Loucy (cell line): ENCODE data around the gene PODNL1.

Source experiments
- H2AFZ ChIP-seq: fragments of 200-600 bp; sonication (generic); 2 replicates; pipeline ENCODE4 v1.6.0; 2016; ENCODE audit warnings: antibody characterized with exemption, mild to moderate bottlenecking, low read length, moderate library complexity
- H3F3A ChIP-seq: fragments of 200-600 bp; 2 replicates; pipeline ENCODE4 v1.6.0; 2016; ENCODE audit warnings: antibody characterized with exemption, low read depth, mild to moderate bottlenecking
- H3K27me3 ChIP-seq: fragments of 200-600 bp; sonication (generic); 2 replicates; pipeline ENCODE4 v1.6.1; 2014; ENCODE audit warnings: low read length, mild to moderate bottlenecking; ENCODE audit not compliant: insufficient read depth, poor library complexity, severe bottlenecking
- H3K36me3 ChIP-seq: fragments of 200-600 bp; sonication (generic); 2 replicates; pipeline ENCODE4 v1.6.1; 2016; ENCODE audit warnings: low read length; ENCODE audit not compliant: insufficient read depth
- H3K4me1 ChIP-seq: fragments of 200-600 bp; sonication (generic); 2 replicates; pipeline ENCODE4 v1.5.1; 2014; ENCODE audit warnings: low read length, mild to moderate bottlenecking; ENCODE audit not compliant: insufficient read depth, poor library complexity, severe bottlenecking
- H3K4me2 ChIP-seq: fragments of 200-600 bp; sonication (generic); 2 replicates; pipeline ENCODE4 v1.6.0; 2014; ENCODE audit warnings: antibody characterized with exemption, low read length, low read depth, mild to moderate bottlenecking; ENCODE audit not compliant: poor library complexity, severe bottlenecking
- H3K4me3 ChIP-seq: fragments of 200-600 bp; sonication (generic); 2 replicates; pipeline ENCODE4 v1.5.1; 2014; ENCODE audit warnings: low read length, mild to moderate bottlenecking, mixed read lengths; ENCODE audit not compliant: poor library complexity, severe bottlenecking
- H3K79me2 ChIP-seq: fragments of 200-600 bp; sonication (generic); 2 replicates; pipeline ENCODE4 v1.6.1; 2014; ENCODE audit warnings: low read length; ENCODE audit not compliant: insufficient read depth
- H3K9ac ChIP-seq: fragments of 200-600 bp; sonication (generic); 2 replicates; pipeline ENCODE4 v1.6.0; 2014; ENCODE audit warnings: mild to moderate bottlenecking, low read depth, low read length, moderate library complexity; ENCODE audit not compliant: poor library complexity, severe bottlenecking
- H3K9me2 ChIP-seq: fragments of 200-600 bp; sonication (generic); replicated peaks from 2 replicates; pipeline ENCODE4 v1.6.1; 2016; ENCODE audit warnings: low read depth, low read length, mixed read lengths
- H3K9me3 ChIP-seq: fragments of 200-600 bp; sonication (generic); 2 replicates; pipeline ENCODE4 v1.6.1; 2014; ENCODE audit warnings: mild to moderate bottlenecking, antibody characterized with exemption, low read length, low read depth; ENCODE audit not compliant: insufficient read depth
- H4K20me1 ChIP-seq: fragments of 200-600 bp; sonication (generic); 2 replicates; pipeline ENCODE4 v1.6.0; 2014; ENCODE audit warnings: antibody characterized with exemption, low read length, mild to moderate bottlenecking; ENCODE audit not compliant: insufficient read depth, poor library complexity, severe bottlenecking
- EZH2phosphoT487 ChIP-seq: fragments of 200-600 bp; IDR thresholded peaks from 2 replicates; pipeline ENCODE4 v1.6.1; 2018; ENCODE audit warnings: antibody characterized with exemption, mild to moderate bottlenecking, moderate library complexity, borderline replicate concordance
- TF ChIP-seq, protein P1 (sequence below): fragments of 200-600 bp; sonication (generic); conservative IDR thresholded peaks from 2 replicates; pipeline ENCODE4 v1.5.1; 2014; ENCODE audit warnings: mild to moderate bottlenecking, antibody characterized with exemption, low read length

Gene PODNL1

DNA sequence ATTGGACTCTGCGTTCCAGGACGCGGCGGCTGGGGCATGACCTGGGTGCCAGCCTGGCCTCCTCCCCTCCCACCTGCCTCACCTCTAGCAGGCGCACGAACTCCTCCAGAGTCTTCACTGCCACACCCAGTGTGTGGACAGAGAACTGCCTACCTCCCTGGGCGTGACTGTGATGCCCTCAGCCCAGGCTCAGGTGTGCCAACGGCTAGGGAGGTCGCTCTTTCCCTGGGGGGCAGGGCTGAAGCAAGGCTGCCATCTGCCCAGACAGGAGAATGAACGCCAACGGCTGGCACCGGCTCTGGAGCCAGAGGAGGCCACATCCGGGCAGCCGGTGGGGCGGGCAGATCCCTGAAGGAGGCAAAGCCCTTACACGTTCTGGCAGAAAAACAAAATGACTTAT is 49.9 kb downstream of the PODNL1 start:
- Histone ChIP-seq H3K36me3 (peaks cover 18% of the 10 kb centered on the region; the same call in 1 of the 2 replicates), H3F3A (no peaks in the 10 kb centered on the region), H3K9ac (no peak overlapping the region), H3K4me3 (no peak overlapping the region), H2AFZ (no peak overlapping the region), H3K4me1 (peaks cover 7% of the 10 kb centered on the region), H3K79me2 (no peaks in the 10 kb centered on the region), H3K9me3 (no peaks in the 10 kb centered on the region), H3K27me3 (no peaks in the 10 kb centered on the region), H3K9me2 (no peaks in the 10 kb centered on the region), H4K20me1 (no peaks in the 10 kb centered on the region), H3K4me2 (no peak overlapping the region)
- no peak for TF ChIP-seq EZH2phosphoT487
- TF ChIP-seq, protein P1, sequence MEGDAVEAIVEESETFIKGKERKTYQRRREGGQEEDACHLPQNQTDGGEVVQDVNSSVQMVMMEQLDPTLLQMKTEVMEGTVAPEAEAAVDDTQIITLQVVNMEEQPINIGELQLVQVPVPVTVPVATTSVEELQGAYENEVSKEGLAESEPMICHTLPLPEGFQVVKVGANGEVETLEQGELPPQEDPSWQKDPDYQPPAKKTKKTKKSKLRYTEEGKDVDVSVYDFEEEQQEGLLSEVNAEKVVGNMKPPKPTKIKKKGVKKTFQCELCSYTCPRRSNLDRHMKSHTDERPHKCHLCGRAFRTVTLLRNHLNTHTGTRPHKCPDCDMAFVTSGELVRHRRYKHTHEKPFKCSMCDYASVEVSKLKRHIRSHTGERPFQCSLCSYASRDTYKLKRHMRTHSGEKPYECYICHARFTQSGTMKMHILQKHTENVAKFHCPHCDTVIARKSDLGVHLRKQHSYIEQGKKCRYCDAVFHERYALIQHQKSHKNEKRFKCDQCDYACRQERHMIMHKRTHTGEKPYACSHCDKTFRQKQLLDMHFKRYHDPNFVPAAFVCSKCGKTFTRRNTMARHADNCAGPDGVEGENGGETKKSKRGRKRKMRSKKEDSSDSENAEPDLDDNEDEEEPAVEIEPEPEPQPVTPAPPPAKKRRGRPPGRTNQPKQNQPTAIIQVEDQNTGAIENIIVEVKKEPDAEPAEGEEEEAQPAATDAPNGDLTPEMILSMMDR, result no peak

DNA sequence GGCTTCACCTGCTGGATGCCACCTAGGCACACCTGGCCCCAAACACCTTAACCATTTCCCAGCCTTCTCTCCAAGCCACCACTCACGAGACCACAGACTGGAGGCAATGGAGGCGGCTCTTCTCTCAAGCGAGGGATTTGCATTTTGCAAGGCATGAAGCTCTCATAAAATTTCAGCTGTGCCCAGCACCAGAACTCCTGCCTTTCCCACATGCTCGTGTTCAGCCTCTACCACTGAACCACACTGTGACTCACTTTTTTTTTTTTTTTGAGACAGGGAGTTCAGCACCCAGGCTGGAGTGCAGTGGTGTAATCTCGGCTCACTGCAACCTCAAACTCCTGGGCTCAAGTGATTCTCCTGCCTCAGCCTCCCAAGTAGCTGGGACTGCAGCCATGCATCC is 50.7 kb downstream of the PODNL1 start:
- no peak overlapping the region for H2AFZ ChIP-seq
- H3K9ac ChIP-seq, result no peak overlapping the region
- no peak for TF ChIP-seq EZH2phosphoT487
- TF ChIP-seq, protein P1, result no peak
- H3K27me3 ChIP-seq, result no peaks in the 10 kb centered on the region
- no peak overlapping the region for H3K4me2 ChIP-seq
- peaks cover 15% of the 10 kb centered on the region for H3K4me1 ChIP-seq
- no peaks in the 10 kb centered on the region for H3K9me2 ChIP-seq
- peaks cover 13% of the 10 kb centered on the region; the same call in 1 of the 2 replicates for H3K36me3 ChIP-seq
- no peaks in the 10 kb centered on the region for H4K20me1 ChIP-seq
- H3K9me3 ChIP-seq, result no peaks in the 10 kb centered on the region
- no peaks in the 10 kb centered on the region for H3K79me2 ChIP-seq
- no peak overlapping the region for H3K4me3 ChIP-seq
- no peaks in the 10 kb centered on the region for H3F3A ChIP-seq

DNA sequence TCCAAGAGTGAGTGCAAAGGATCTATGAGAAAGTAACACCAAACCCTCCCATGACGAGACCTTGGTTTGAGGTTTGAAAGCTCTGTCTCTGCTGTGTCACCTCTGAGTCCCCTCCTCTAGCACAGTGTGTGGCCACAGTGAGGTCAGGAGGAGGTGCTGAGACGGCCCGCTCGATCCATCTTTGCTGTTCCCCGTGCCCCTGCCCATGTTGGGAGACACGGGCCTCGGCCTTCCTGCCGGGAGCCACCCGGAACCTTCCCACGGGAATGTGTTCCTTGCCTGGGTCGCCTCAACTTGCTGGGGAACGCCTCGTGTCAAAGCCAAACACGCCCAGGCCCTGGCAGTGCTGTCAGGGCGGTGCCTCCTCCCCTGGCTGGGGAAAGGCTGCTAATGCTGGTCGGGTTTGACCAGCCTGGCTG is 51.2 kb downstream of the PODNL1 start:
- Histone ChIP-seq H3F3A (no peaks in the 10 kb centered on the region), H3K9ac (no peak overlapping the region), H3K4me1 (peaks cover 20% of the 10 kb centered on the region), H3K79me2 (no peaks in the 10 kb centered on the region), H3K9me2 (no peaks in the 10 kb centered on the region), H2AFZ (no peak overlapping the region), H4K20me1 (no peaks in the 10 kb centered on the region), H3K27me3 (no peaks in the 10 kb centered on the region), H3K36me3 (peaks cover 12% of the 10 kb centered on the region; the same call in 1 of the 2 replicates), H3K9me3 (no peaks in the 10 kb centered on the region), H3K4me3 (no peak overlapping the region), H3K4me2 (no peak overlapping the region)
- TF ChIP-seq EZH2phosphoT487, result no peak

DNA sequence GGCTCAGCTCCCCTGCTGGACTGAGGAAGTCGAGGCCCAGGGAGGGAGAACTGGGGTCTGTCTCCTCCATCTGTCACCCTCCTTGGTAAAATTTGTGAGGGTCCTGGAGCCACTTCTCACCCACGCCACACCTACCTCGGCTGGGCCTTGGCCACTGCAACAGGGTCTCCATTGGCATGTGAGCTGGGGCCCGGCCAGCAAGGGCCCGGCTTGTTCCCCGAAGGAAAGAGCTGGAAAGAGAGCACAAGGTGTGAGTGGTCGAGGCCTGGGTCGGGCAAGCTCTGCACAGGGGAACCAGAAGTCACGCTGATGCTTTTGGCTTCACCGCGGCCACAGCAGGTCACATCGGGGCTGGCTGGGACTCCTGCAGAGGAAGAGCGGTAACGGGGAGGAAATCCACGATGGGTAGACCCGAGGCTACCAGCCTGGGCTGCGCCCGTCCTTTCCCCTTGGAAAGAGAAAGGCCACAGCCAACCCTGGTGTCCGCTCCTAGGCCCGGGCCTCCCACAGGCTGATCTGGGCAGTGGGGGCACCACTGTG is 52.3 kb downstream of the PODNL1 start:
- Histone ChIP-seq H3F3A (no peaks in the 10 kb centered on the region), H3K4me1 (peaks cover 31% of the 10 kb centered on the region), H4K20me1 (no peaks in the 10 kb centered on the region), H3K4me3 (no peak overlapping the region), H3K9me2 (no peaks in the 10 kb centered on the region), H3K36me3 (peaks cover 12% of the 10 kb centered on the region; the same call in 1 of the 2 replicates), H2AFZ (no peak overlapping the region), H3K9me3 (no peaks in the 10 kb centered on the region), H3K79me2 (no peaks in the 10 kb centered on the region), H3K9ac (no peak overlapping the region), H3K4me2 (no peak overlapping the region), H3K27me3 (no peaks in the 10 kb centered on the region)
- TF ChIP-seq, protein P1, result no peak
- TF ChIP-seq EZH2phosphoT487, result no peak
